T-helper 22 cell (primary cell): Measurements from ENCODE around the gene XRN1.
"Not testable (repeated sequence)": the region's sequence is repeated elsewhere in the genome, so short reads cannot be mapped to it uniquely, and the experiment has no call there.

ENCODE experiments used
- DNase-seq: peaks from one replicate; pipeline ENCODE4 v3.0.0-alpha.2; 2020; ENCODE audit warnings: low read depth

The XRN1 gene

GRCh38 chr3:142438096-142438495, 9.7 kb downstream of the XRN1 start:
- DNase-seq = not testable (repeated sequence)

DNA sequence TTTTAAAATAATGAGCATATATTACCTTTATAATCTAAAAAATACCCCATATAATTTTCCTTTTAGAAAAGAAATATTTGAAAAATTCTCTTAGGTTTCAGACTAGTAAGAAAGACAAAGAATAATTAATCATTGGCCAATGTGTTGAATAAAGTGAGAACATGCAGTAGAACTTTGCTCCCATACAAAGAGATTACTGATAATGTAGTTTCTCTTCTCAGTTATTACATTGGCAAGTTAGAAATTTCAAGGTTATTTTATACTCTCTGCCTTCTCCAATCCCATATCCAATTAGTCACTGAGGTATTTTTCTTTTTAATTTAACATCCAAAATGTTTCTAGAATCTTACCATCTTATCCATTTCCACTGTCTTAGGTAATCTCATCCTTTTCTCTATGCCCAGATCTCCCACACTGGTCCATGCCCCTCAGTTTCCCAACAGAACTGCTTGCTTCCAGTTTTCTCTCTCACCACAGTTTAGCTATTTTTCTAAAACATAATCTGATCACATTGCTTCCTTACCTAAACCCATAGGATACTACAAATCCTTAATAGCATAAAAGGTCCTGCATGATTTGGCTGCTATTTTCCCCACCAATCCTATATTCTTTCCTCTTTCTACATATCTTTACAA, 10.8 kb downstream of the XRN1 start:
- DNase-seq = no peak

- DNase-seq = no peak
These were observed 13.3 kb downstream of the XRN1 start for GRCh38 chr3:142434503-142434902.

GRCh38 chr3:142433110-142433509, 14.7 kb downstream of the XRN1 start:
- no peak for DNase-seq

- no peak for DNase-seq
These were observed 18.3 kb downstream of the XRN1 start for GRCh38 chr3:142429582-142429981.

DNA sequence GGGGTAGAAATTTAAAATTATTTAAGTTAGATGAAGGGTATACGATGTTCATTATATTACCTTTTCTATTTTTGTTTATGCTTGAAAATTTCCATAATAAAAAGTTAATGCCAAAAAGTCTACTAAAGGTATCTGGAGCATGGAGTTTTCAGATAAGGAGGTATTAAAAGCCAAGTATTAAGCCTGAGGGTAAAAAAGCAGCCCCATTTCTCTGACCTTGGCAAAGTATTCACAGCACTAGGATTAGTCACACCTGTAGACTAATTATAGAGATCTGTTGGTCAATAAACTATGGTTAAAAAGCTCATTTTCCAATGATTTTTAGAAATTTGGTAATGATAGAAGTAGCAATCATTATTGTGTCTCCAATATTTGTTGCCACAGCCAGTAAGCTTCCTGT, 23.1 kb downstream of the XRN1 start:
- DNase-seq = no peak

DNA sequence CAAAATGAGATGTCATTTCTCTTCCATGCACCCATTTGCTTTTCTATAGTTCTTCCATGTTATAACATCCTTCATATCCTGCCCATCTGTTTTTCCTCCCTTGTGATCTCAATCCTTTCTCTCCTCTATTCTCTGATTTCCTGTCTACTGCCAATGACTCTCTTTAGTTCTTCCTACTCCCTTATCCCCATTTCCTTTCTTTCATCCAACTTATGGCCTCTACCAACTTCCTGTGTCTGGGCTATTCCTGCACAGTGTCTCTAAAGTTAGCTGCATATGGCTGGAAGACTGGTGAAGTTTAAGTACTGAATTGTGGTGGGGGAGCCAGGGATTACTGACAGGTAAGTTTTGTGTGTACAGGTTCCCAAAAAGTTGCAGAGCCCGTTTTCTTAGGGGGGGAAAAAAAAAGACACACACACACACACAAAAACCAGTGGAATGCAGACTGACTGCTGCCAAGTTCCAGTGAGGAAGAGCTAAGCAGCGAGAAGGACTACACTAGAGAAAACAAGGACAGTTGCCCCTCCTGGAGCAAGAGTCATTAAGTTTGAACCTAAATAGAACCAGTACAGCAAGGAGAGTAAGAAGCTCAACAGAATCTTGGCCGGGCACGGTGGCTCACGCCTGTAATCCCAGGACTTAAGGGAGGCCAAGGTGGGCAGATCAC, 28.8 kb downstream of the XRN1 start:
- DNase-seq = no peak

GRCh38 chr3:142417302-142417701, 30.5 kb downstream of the XRN1 start:
- no peak for DNase-seq

DNA sequence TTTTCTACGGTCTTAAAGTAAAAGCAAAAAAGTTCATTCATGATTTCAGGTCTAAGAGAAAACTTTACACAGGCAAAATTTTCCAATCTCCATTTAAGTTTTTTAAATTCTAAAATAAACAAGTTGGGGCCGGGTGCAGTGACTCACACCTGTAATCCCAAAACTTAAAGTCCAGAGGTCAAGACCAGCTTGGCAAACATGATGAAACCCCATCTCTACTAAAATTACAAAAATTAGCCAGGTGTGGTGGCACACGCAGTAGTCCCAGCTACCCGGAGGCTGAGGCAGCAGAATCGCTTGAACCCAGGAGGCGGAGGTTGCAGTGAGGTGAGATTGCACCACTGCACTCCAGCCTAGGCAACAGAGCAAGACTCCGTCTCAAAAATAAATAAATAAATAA, 47.3 kb downstream of the XRN1 start:
- DNase-seq = not testable (repeated sequence)

DNA sequence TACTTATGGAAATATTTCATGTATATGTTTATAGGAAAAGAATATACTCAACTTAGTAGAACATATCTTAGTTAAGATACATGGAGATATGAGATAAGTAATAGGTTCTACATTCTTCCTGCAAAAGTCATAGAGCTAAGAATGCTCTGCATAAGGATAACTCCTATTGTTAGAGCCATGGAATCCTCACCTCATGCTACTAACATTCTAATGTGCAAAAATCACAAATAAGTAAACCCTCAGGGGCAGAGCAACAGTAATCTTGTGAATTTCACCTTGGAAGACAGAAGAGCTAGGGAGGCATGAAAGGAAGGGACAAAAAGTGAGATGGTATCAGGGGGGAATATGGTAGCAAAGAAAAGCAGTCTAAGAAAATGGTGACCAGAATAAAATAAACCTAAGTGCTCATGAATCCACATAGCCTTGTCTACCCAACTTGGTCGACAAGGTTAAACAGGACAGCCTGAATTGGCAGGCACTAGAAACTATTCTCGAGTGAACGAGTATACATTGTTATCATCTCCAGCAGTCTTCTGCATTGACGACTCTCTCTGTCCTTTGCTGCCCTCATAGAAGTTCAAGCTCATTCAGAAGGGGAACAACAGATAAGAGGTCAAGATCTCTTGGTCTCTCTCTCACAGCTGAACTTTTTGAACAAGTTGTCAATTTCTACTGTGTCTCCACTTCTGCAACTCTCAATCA, 52.8 kb downstream of the XRN1 start:
- DNase-seq = no peak

DNA sequence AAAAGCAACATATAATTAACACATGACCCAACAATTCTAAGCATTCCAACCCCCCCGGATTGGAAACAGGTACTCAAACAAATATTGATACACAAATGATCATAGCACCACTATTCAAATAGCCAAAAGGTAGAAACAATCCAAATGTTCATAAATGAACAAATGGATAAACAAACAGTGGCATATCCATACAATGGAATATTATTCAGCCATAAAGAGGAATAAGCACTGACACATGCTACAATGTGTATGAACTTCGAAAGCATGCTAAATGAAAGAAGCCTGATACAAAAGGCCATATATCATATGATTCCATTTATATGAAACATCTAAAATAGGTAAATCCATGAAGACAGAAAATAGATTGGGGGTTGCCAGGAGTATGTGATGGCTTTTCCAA, 62.8 kb downstream of the XRN1 start:
- DNase-seq = no peak

- no peak for DNase-seq
These were observed 73.2 kb downstream of the XRN1 start for GRCh38 chr3:142374687-142375086.

- not testable (repeated sequence) for DNase-seq
These were observed 78.3 kb downstream of the XRN1 start for GRCh38 chr3:142369576-142369975.

GRCh38 chr3:142366434-142366833, 81.4 kb downstream of the XRN1 start:
- no peak for DNase-seq

DNA sequence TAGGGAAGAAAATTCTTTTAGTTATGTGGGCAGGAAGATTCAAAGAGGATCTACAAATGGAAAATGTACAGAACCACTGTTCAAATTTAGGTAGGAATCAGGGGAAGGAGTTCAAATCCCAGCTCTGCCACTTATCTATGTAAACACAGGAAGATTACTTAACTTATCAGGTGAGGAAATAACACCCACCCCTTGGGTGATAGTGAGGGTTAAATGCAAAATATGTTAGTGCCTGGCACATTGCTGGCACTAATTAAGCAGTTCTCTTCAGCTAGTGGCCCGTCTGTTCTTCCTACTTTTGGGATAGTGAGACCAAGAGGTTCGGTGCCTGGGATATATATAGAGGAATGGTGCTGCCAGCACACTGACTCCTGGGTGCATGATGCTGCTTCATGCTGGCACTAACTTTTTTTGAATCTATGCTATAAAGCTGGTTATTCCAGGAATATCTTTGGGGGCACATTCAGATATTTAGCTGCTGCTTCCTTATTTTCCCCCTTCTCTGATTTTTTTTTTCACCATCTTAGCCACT, 83.8 kb downstream of the XRN1 start:
- no peak for DNase-seq

GRCh38 chr3:142363433-142363832, 84.4 kb downstream of the XRN1 start:
- not testable (repeated sequence) for DNase-seq

- DNase-seq = no peak
These were observed 88.5 kb downstream of the XRN1 start for GRCh38 chr3:142359367-142359766.

GRCh38 chr3:142356818-142357217, 91.0 kb downstream of the XRN1 start:
- no peak for DNase-seq

- DNase-seq = no peak
These were observed 92.1 kb downstream of the XRN1 start for GRCh38 chr3:142355692-142356091.

DNA sequence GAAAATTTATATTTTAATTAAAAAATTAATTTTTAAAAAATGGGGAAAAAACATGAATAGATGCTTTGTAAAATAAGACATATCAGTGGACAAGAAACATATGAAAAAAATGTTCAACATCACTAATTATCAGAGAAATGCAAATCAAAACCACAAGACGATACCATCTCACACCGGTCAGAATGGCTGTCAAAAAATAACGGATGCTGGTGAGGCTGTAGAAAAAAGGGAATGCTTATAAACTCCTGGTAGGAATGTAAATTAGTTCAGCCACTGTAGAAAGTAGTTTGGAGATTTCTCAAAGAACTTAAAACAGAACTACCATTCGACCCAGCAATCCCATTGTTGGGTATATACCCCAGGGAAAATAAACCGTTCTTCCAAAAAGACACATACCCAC, 93.8 kb downstream of the XRN1 start:
- DNase-seq = no peak

DNA sequence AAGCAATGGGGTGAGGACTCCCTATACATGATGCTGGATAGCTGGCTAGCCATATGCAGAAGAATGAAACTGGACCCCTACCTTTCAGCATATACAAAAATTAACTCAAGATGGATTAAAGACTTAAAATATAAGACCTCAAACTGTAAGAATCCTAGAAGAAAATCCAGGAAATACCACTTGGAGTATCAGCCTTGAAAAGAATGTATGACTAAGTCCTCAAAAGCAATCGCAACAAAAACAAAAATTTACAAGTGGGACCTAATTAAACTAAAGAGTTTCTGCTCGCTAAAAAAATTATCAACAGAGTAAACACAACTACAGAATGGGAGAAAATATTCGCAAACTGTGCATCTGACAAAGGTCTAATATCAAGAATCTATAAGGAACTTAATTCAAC, 94.3 kb downstream of the XRN1 start:
- no peak for DNase-seq

DNA sequence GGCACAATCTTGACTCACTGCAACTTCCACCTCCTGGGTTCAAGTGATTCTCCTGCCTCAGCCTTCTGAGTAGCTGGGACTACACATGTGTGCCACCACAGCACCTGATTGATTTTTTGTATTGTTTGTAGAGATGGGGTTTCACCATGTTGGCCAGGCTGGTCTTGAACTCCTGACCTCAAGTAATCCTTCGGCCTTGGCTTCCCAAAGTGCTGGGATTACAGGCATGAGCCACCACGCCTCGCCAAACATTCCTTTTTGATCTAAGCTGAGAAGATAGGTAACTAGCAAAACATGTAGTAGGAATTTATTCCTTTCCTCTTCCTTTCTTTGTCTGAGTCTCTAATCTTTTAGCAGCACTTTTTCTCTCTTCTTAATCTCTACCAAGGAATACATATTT, 95.1 kb downstream of the XRN1 start:
- not testable (repeated sequence) for DNase-seq

GRCh38 chr3:142348460-142348859, 99.4 kb downstream of the XRN1 start:
- no peak for DNase-seq
